Measurements from ENCODE around the gene QTRT2. TPM values are rescaled to one million over a fixed set of nuclear protein-coding genes. Genes with fewer than 3 reads are reported as not detected.

Gene QTRT2
- total and polyA plus RNA-seq, 10 donors, result 7.9 to 45.8 (median 27.0) TPM

DNA sequence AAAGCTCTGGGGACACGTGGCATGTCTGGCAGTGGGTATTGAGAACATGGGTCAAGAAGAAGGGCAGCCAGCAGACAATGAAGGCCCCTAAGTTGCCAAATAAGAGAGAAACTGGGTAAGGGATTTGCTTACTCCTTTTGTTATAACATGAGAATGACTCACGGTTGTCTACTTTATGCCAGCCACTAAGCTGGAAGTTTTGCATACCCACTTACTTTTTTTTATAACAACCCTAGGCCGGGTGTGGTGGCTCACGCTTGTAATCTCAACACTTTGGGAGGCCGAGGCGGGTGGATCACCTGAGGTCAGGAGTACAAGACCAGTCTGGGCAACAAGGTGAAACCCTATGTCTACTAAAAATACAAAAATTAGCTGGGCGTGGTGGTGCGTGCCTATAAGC, 72.3 kb downstream of the QTRT2 start:
- H3K9me3 ChIP-seq, result no peaks in the 10 kb centered on the region
- WGBS, 5 donors, result 92 to 97% (median 93%) methylated on average over 8 of the region's 8 CpGs
- intact Hi-C loops (cut with DNase I; ENCODE audit: low total_unique reads), result no loop called here
- H3K27ac ChIP-seq, result no peak overlapping the region
- H3K36me3 ChIP-seq, result no peaks in the 10 kb centered on the region
- no peaks in the 10 kb centered on the region for H3K4me1 ChIP-seq
- TF ChIP-seq POLR2A (IDR thresholded peaks at IDR 0.05), result no peak
- no peak for TF ChIP-seq POLR2AphosphoS5 (IDR thresholded peaks at IDR 0.05)
- TF ChIP-seq, protein P1, sequence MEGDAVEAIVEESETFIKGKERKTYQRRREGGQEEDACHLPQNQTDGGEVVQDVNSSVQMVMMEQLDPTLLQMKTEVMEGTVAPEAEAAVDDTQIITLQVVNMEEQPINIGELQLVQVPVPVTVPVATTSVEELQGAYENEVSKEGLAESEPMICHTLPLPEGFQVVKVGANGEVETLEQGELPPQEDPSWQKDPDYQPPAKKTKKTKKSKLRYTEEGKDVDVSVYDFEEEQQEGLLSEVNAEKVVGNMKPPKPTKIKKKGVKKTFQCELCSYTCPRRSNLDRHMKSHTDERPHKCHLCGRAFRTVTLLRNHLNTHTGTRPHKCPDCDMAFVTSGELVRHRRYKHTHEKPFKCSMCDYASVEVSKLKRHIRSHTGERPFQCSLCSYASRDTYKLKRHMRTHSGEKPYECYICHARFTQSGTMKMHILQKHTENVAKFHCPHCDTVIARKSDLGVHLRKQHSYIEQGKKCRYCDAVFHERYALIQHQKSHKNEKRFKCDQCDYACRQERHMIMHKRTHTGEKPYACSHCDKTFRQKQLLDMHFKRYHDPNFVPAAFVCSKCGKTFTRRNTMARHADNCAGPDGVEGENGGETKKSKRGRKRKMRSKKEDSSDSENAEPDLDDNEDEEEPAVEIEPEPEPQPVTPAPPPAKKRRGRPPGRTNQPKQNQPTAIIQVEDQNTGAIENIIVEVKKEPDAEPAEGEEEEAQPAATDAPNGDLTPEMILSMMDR (IDR thresholded peaks at IDR 0.05 in 8 of 11, conservative IDR thresholded peaks at IDR 0.05 in 3 of 11), result no peak
- no peak for DNase-seq
- H3K27me3 ChIP-seq (replicated peaks in 1 of 7), result no peaks in the 10 kb centered on the region
- no peak overlapping the region for H3K4me3 ChIP-seq

DNA sequence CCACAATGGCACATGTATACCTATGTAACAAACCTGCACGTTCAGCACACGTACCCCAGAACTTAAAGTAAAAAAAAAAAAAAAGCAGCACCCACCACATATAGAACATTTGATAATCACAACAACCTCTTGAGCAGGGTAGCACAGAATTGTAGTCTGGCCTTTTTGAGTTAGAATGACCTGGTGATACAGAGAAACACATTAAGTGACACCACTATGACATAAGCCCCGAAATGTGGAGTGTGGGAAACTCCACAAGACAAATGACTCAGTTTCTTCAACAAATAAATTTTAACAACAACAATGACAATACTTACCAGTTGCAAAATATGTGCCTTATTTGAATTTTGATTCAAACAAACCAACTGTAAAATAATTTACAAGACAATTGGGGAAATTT, 76.0 kb downstream of the QTRT2 start:
- Histone ChIP-seq H3K27me3 (replicated peaks in 1 of 7) (no peaks in the 10 kb centered on the region), H3K36me3 (no peaks in the 10 kb centered on the region), H3K4me1 (no peaks in the 10 kb centered on the region), H3K4me3 (no peak overlapping the region), H3K27ac (no peak overlapping the region), H3K9me3 (no peaks in the 10 kb centered on the region)
- DNase-seq, result no peak
- 89 to 98% (median 94%) methylated on average over 3 of the region's 3 CpGs for WGBS, 5 donors
- intact Hi-C loops (cut with DNase I; ENCODE audit: low total_unique reads), result no loop called here
- TF ChIP-seq, protein P1 (IDR thresholded peaks at IDR 0.05 in 8 of 11, conservative IDR thresholded peaks at IDR 0.05 in 3 of 11), result no peak

DNA sequence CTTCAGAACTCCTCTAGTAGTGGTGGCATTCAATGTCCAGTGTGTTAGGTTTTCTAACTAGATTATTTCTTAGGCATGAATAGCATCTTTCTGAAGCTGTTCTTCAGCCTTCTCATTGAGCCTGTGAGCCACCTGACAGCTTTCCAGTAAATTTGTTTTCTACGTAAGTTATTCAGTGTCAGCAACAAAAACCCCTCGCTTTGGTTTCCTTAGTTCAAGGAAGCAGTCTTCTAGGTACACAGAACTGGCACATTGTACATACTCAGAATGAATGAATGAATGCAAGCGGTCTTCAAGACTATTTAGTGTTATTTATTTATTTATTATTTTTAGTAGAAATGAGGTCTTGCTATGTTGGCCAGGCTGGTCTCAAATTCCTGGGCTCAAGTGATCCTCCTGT, 77.4 kb downstream of the QTRT2 start:
- Histone ChIP-seq H3K27ac (no peak overlapping the region), H3K9me3 (peaks cover 0 to 4% (median 0%) of the 10 kb centered on the region in 8 donors), H3K4me1 (no peaks in the 10 kb centered on the region), H3K4me3 (no peak overlapping the region), H3K27me3 (replicated peaks in 1 of 7) (no peaks in the 10 kb centered on the region), H3K36me3 (no peaks in the 10 kb centered on the region)
- intact Hi-C loops (cut with DNase I; ENCODE audit: low total_unique reads), result no loop called here
- 80 to 91% (median 90%) methylated on average over 3 of the region's 3 CpGs for WGBS, 5 donors
- TF ChIP-seq POLR2A (IDR thresholded peaks at IDR 0.05), result no peak
- TF ChIP-seq, protein P1 (IDR thresholded peaks at IDR 0.05 in 8 of 11, conservative IDR thresholded peaks at IDR 0.05 in 3 of 11), result no peak
- no peak for TF ChIP-seq POLR2AphosphoS5 (IDR thresholded peaks at IDR 0.05)
- no peak for DNase-seq

Other genes with a start within 250 kb of the QTRT2 start
- 10 to 100 TPM in 2 of 7 donors, 1 to 10 TPM in 5; 3.0 to 14.2 (median 5.3) TPM for gene GRAMD1C, start 217.9 kb upstream of the QTRT2 start, total RNA-seq
- 1 to 10 TPM; 2.6 to 5.1 (median 2.9) TPM for gene GRAMD1C, start 217.9 kb upstream of the QTRT2 start, polyA plus RNA-seq
- gene ZDHHC23, start 108.7 kb upstream of the QTRT2 start, total RNA-seq, result 10 to 100 TPM in 2 of 7 donors, 1 to 10 TPM in 5; 5.3 to 16.4 (median 8.4) TPM
- gene ZDHHC23, start 108.7 kb upstream of the QTRT2 start, polyA plus RNA-seq, result 1 to 10 TPM; 2.0 to 2.8 (median 2.3) TPM
- 10 to 100 TPM in 2 of 7 donors, 1 to 10 TPM in 5; 5.8 to 11.0 (median 8.5) TPM for gene CCDC191, start 211 bp upstream of the QTRT2 start, total RNA-seq
- 1 to 10 TPM; 4.2 to 9.1 (median 5.9) TPM for gene CCDC191, start 211 bp upstream of the QTRT2 start, polyA plus RNA-seq
- under 1 TPM in 1 of 7 donors, not detected in 6; 0.30 TPM for gene DRD3, start 122.3 kb downstream of the QTRT2 start, total RNA-seq
- not detected for gene DRD3, start 122.3 kb downstream of the QTRT2 start, polyA plus RNA-seq
- gene ZNF80, start 180.8 kb downstream of the QTRT2 start, total RNA-seq, result 1 to 10 TPM in 5 of 7 donors, under 1 TPM in 2; 0.17 to 2.2 (median 1.1) TPM
- under 1 TPM in 2 of 3 donors, not detected in 1; 0.14 to 0.28 TPM for gene ZNF80, start 180.8 kb downstream of the QTRT2 start, polyA plus RNA-seq
- 10 to 100 TPM in 6 of 7 donors, 1 to 10 TPM in 1; 7.6 to 22.0 (median 11.6) TPM for gene TIGIT, start 237.3 kb downstream of the QTRT2 start, total RNA-seq
- gene TIGIT, start 237.3 kb downstream of the QTRT2 start, polyA plus RNA-seq, result 1 to 10 TPM; 4.2 to 6.1 (median 4.3) TPM

Data from spleen (tissue), 11 donors.